NCI-H187 treated with DMSO at 0.1 percent for 48 hours (cell line): Measurements from ENCODE around the gene SMARCD2.

Source experiments
- DNase-seq: peaks from one replicate; lab custom pipeline; 2025; lab: John Stamatoyannopoulos, UW

The SMARCD2 gene

DNA sequence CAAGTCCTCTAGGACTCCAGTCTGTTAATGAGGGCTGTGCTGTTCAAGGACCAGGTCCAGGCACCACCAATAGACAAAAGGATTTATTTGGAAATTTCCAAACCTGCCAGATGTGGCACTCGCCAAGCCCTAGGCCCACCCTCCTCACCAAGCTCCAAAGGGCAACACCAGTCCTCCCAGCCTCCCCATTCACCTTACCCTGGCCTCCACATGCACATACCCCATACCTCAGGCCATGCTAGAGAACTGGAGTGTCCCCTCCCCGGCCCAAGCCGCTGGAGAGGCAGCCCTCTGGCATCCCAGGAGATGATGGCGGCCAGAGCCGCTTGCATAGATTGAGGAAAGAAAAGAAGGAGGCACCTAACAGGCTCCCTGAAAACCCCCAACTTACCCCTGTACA lies 10.5 kb downstream of the SMARCD2 start:
- DNase-seq, result no peak

GRCh38 chr17:63831505-63831904 lies 11.0 kb downstream of the SMARCD2 start:
- no peak for DNase-seq

GRCh38 chr17:63830904-63831491 lies 11.5 kb downstream of the SMARCD2 start:
- DNase-seq, result no peak

DNA sequence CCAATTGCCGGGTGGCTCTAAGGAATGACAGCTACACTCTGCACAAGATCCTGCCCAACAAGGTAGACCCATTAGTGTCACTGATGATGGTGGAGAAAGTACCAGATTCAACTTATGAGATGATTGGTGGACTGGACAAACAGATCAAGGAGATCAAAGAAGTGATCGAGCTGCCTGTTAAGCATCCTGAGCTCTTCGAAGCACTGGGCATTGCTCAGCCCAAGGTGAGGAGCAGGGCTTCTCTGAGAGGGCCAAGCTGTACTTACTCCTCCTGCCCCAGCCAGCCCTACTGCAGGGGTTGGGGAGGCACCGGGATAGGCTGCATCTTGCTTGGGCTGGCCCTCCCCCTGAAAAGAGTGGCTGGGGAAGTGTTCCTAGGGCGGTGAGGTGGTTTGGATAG lies 12.2 kb downstream of the SMARCD2 start:
- DNase-seq, result no peak

DNA sequence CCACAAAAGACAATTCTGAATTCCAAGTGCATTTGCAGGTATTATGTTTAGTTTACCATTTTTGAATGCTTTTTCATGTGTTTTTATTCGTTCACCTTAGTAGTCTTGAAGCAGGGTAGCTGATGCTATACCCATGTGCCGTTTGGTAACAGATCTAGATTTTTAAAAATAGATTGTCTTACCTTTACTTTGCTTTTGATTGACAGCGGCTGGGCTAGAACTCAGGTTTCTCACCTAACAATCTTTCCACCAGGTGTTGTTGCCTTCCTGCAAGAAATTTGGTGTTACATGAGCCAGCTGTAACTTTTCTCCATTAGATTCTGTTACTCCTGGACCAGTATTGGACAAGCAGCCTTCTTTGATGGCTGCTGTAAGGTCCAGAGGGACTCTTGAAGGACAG lies 13.5 kb downstream of the SMARCD2 start:
- no peak for DNase-seq

DNA sequence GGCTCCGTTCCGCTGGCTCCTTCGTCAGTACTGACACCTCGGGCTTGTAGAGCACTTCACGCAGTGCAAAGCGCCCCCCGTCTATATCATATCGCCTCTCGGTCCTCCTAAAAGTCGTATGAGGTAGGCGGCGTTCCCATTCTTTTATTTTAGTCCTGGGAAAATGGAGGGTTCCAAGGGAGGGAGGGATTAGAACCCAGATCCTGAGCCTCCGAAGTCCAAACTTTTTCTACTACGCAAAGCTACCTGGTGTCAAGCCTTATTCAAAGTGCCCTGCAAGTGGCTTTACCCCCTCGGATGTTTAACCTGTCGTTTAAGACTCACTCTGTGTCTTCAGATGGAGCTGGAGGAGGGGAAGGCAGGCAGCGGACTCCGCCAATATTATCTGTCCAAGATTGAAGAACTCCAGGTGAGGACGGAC lies 14.7 kb downstream of the SMARCD2 start:
- no peak for DNase-seq

- peak; percentile 89 for DNase-seq
These were observed 15.3 kb downstream of the SMARCD2 start, which contains the start of the genes FTSJ3 and PSMC5 for GRCh38 chr17:63827002-63827800. TSS of gene FTSJ3 (minus strand) at chr17:63827663. CDS start at chr17:63826902, 761 bp downstream. TSS of gene PSMC5 (plus strand) at chr17:63827431. CDS start at chr17:63827491, 60 bp downstream.

- no peak for DNase-seq
These were observed 15.9 kb downstream of the SMARCD2 start for GRCh38 chr17:63826468-63827001.

GRCh38 chr17:63824362-63824761 lies 18.1 kb downstream of the SMARCD2 start:
- DNase-seq, result no peak

DNA sequence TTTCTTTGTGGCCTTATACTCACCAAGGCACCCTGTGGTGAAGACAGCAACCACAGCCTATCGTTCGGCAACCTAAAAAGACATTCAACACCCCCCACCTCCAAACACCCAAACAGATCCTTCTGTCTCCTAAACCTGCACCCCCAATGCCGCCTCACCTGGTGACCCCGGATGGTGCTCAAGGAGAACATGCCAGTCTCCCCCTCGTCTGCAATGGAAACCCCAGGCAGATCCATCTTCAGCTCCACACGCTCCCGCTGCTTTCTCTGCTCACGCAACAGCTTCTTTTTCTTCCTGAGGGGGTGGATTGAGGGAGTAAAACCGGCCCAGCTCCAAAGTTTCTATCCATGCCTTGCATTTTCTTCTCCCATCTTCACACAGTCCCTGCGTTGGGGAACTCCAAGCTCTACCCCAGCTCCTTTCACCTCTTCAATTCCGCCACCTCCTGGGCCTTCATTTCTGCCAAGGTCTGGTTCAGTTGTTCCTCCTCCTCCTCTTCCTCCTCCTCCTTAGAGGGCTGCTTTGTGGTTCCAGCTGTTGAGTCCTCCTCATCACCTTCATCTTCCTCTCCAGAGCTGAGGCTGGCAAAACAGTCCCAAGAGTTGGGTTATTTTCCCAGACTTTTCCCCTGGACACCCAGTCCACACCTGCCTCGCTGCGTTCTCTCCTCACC lies 18.7 kb downstream of the SMARCD2 start:
- no peak for DNase-seq

DNA sequence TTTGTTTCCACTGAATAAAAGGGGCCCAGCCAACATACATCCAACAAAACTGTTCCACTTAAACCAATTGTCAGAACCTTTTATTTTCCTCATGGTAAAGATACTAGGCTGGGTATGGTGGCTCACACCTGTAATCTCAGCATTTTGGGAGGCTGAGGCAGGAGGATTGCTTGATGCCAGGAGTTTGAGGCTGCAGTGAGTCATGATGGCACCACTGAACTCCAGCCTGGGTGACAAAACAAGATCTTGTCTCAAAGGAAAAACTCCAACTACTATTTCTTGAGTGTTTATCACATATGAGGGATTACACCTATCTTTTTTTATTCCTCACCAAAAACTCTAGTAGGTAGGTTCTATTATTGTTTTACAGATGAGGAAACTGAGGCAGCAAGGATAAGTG lies 19.9 kb downstream of the SMARCD2 start:
- DNase-seq, result no peak

GRCh38 chr17:63821804-63822203 lies 20.7 kb downstream of the SMARCD2 start:
- DNase-seq, result no peak

DNA sequence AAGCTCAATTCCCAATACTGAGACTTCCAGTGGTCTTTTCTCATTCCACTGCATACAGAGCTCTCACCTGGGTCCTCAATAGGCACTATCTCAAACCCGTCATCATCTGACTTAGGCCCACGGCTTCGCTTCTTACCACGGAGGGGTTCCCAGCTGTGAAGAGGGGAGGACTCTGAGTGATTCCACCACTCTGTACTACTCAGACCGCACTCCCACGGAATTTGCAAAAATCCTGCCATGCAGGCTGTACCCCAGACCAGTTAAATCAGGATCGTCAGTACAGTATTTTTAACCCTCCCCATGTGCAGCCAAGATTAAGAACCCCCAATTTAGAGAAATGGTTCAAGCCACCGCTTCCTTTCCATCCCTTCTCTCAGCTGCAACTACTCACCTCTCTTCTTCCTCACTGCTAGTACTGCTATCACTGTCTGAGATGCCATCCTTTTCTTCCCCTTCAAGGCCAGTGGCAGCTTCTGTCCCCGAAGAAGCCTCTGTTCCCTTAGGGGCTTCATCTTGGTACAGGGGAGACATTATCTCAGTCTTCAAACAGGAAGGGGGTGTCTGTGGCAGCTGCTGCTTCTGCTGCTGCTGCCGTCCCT lies 21.4 kb downstream of the SMARCD2 start:
- DNase-seq, result no peak

DNA sequence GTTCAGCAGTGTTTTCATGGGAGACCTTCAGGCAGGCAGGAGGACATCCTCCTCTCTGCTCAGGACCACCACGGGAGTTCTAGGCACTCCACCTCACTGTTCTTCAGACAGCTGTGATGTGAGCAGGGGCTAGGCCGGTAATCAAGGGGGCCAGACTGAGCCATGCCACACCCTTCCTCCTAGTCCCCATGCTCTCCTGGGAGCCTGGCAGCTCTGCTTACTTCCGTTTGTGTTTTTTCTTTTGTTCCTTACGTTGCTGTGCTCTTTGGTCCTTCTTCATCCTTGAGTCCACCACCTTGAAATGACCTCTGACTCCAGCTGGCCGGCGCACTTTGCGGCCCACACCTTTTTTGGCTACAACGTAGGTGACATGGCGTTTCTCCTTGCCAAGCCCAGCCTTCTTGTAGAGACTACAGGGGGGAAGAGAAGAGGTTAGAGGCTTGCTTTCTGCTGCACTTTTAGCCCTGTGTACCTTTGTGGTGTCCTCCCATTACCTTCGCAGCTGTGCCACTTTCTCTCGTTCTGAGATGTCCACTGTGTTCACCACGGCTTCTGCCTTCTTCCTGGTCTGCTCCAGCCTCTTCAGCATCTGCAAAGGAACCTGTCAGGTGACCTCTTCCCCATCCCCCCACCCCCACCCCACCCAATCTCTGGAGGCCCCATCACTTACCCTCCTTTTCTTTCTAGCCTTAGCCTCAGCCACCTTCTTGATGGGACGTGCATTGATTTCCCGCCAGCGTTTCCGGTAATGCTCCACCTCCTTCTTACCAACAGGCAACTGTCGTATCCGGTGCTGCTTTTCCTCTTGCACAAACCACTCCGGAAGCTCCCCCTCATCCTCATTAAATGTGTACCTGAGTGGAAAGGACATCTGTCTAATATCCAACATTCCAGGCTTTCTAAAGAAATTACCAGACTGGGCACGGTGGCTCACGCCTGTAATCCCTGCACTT lies 22.6 kb downstream of the SMARCD2 start:
- DNase-seq, result no peak

DNA sequence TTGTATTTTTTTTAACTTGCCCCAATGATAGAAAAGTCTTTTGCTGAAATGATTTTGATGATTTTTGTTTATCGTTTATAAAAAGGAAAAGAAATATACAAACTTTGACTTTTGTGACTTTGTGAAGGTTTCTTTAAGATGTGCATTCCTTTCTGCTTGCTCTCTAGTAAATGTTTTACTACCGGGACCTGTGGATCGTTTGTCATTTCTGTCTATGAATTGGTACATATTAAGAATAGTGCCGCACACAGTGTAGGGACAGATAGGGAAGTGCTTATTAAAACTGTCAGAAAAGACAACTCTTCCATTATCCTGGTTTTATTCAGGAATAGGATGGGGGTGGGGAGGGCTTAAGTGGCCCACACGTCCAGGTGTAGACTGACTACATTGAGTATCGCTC lies 23.4 kb downstream of the SMARCD2 start:
- no peak for DNase-seq

GRCh38 chr17:63817736-63818385 lies 24.6 kb downstream of the SMARCD2 start:
- DNase-seq, result no peak

DNA sequence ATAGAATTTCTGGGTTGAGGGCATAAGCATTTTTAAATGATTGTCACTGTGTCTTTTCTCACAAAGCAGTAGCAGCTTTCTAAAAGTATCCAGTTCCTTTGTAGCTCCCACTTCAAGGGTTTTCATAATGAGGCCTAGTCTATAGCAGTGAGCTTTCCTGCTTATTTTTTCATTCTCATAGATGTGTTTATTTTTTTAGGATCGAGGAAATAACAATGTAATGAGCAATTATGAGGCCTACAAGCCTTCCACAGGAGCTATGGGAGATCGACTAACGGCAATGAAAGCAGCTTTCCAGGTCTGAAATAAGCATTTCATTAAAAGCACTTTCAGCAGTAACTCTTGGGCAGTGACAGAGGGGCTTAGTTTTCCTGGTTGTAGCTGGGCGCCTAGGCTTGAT lies 25.8 kb downstream of the SMARCD2 start:
- DNase-seq, result no peak

GRCh38 chr17:63816123-63816522 lies 26.4 kb downstream of the SMARCD2 start:
- DNase-seq, result no peak

DNA sequence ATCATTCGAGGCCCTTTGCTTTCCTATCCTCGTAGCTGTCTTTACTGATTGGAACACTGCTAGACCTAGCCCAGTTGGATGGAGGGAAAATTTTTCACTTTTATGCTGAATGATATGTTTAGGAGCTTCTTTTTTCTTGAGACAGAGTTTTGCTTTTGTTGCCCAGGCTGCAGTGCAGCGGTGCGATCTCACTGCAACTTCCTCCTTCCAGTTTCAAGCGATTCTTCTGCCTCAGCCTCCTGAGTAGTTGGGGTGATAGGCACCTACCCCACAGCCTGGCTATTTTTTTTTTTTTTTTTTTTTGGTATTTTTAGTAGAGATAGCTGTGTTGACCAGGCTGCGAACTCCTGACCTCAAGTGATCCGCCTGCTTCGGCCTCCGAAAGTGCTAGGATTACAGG lies 32.5 kb downstream of the SMARCD2 start:
- DNase-seq, result no peak

- DNase-seq, result no peak
These were observed 36.9 kb downstream of the SMARCD2 start for GRCh38 chr17:63805591-63805990.

DNA sequence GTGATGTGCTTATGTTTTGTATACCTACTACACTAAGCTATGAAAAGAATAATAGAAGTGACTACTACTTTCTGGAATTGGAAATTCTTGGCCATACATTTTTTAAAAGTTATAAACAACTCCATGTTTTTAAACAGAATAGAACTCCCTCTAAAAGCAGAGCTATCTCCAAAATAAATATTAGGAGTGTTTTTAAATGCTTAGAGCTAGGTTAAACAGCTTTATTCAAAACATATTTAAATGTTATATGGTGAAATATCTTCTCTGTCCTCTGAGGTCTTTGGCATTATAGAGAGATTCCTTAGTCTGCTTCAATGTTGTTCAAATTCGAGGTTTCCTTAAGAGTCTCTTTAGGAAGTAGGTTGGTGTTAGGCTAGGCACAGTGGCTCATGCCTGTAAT lies 38.2 kb downstream of the SMARCD2 start:
- no peak for DNase-seq
